HG03196 (cell line): ENCODE measurements around the gene MAP3K6.
A peak's percentile ranks its signal among the peaks of the same experiment; 100 is the strongest.

Experiments used
- ATAC-seq: cut with Tn5 transposase; IDR thresholded peaks from one replicate; pipeline ENCODE4 v1.9.1; 2021; ENCODE audit not compliant: unreplicated experiment

MAP3K6 gene

DNA sequence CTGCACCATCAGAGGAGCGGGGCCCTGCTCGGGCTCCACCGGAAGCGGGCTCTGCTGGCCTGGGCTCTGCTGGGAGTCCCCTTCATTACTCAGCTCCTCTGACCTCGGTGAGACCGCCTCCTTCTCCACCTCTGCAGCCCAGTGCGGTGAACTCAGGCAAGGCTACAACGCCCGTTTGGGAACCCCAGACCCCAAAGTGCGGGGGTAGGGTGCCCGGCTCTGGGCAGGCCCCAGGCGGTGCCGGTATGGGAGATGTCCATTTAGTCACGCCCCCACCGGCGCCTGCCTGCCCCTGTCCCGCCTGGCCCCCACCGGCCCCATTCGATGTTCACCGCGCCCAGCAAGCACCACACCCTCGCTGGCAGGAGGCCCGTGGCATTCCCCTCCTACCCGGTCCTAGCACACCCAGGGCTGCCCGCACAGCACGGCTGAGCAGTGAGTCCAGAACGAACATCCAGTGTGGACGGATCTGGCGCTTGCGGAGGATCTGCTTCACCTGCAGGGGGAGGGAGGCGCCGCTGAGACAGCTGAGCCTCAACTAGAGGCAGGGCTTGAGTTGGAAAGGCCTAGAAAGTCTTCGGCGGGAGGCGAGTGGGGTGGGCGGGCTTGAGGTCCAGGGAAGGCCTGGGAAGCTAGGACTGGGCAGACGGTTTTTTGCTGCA, 10.0 kb downstream of the MAP3K6 start:
- ATAC-seq = no peak

DNA sequence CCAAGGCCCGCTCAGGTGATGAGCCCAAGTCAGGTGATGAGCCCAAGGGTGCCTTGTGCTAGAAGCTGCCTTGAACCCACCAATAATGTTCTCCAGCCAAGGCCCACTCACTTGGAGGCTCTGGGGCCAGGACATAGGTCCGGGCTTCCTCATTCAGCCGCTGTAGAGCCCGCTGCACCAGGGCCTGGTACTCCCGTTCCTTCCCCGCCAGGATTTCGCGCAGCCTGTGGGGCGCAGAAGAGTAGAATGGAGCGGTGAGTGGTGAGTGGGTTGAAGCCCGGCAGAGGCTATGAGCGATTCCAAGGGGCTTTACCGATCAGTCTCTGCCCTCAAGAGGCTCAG, 10.5 kb downstream of the MAP3K6 start:
- ATAC-seq = no peak

DNA sequence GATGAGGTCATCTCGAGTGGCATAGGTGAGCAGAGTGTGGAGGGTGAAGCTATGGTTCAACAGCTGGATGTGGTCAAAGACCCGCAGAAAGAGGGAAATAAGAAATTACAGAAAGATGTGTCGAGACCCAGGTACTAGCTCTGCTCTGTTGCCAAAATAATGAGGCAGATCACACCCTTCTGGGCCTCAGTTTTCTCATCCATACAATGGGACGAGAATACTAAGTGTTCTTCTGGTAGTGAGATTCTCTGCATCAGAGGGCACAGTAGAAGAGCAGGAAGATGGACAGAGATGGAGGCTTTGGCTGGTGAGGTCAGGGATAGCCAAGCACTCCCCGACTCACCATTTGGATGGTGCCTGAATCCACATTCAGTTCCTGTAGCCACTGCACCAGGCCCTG, 11.1 kb downstream of the MAP3K6 start:
- no peak for ATAC-seq

DNA sequence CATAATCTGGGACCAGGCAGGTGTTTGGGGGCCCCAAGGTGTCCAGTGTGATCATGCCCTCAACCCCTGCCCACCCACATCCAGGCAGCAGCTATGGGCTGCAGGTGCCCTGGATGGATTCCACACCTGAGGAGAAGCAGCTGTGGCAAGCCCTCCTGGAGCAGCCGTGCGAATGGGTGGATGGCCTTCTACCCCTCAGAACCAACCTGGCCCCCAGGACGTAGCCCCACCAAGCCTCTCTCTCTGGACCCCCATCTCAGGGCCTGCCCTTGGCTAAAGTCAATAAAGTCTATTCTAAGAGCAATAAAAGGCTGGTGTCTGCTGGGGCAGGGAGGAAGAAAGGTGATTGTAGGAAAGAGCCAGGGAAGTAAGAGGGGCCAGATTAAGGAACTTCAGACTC, 13.1 kb downstream of the MAP3K6 start:
- ATAC-seq = no peak

DNA sequence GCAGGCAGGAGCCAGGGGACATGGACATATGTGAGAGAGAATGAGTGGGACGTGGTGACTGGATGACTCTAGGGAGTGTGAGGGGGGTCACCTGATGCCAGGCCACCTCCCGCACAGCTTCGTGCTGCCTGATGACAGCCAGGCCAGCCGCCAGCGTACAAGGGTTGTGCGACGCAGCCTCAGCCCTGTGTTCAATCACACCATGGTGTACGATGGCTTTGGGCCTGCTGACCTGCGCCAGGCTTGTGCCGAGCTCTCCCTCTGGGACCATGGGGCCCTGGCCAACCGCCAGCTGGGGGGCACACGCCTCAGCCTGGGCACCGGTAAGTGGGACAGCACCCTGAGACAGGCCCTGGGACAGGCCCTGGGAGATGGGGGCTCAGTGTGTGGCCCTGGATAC, 13.6 kb downstream of the MAP3K6 start:
- no peak for ATAC-seq

DNA sequence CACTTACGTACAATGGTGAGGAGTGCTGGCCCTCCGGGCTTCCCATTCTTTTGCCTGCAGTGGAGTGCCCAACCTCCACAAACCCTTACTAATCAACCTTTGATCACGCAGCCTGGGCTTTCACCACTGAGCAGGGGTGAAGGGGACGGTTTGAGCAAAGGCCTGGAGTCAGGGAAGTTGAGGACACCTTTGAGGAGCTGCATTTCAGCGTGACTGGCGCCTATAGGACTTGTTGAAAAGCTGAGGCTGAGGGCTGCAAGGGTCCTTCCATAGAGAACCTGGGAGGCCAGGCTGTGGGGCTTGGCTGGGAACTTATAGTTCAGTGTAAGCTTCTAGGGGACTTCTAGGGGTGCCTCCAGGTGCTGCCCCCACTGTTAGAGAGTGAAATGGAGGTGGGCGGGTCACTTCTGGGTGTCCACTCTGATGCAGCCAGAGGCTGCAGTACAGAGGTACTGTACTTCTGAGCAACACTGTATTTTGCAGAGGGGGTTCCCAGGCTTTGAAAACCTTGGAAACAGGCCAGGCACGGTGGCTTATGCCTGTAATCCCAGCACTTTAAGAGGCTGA, 15.1 kb downstream of the MAP3K6 start:
- ATAC-seq = no peak

DNA sequence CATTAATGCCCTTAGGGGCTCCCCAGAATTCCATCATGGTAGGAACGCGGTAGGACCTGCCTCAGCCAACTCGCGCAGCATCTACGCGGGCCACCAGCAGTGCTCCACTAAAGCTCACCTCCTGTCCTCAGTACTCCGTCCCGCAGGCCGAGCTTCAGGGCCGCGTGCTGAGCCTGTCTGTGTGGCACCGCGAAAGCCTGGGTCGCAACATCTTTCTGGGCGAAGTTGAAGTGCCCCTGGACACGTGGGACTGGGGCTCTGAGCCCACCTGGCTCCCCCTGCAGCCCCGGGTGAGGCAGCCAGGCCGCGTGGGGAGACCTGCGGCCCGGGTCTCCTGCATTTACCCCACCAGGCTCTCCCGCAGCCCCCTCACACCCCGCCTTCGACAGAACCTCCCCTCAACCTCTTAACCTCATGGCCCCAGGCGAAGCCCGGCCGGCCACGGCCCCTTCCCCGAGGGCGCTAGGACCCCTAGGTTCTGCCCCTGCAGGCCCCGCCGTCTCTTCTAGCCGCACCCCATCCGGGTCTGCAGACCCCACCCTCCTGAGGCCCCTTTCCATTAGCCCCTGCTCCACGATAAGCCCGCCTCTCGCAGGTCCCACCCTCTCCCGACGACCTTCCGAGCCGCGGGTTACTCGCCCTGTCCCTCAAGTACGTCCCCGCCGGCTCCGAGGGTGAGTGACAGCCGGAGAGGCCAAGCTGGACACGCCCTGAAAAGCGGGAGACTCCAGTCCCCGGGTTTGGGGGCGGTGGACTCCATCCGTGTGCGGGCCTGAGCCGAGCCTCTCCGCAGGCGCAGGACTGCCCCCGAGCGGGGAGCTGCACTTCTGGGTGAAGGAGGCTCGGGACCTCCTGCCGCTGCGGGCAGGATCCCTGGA, 15.9 kb downstream of the MAP3K6 start:
- no peak for ATAC-seq

DNA sequence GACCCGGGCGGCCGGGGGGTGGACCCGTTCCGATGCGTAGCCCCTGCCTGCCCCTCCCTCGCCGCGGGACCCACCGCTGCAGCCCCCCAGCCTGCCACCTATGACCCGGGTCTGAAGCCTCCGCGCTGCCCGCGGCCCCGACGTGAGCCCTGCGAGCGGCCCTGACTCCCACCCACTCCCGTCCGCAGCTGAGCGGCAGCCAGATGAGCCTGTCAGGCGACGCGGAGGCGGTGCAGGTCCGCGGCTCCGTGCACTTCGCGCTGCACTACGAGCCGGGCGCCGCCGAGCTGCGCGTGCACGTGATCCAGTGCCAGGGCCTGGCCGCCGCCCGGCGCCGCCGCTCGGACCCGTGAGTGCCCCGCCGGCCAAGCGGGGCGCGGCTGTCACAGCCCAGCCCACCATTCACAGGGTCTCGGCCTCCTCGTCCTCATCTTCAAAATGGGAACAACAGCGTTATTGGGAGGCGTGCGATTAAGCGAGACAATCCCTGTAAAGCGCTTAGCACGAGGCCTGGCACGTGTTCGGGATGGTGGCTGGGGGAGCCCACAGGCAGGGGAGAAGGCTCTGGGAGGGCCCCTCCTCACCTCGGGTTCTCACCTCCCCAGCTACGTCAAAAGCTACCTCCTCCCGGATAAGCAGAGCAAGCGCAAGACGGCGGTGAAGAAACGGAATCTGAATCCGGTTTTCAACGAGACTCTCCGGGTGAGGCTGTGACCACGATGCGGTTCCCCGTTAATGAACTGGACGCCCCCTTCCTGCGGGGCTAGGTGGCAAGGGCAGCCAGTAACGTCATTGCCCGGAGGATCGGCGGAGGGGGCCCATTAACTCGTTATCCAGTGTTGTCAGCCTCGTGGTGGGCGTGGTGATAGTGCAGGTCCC, 16.7 kb downstream of the MAP3K6 start:
- no peak for ATAC-seq

DNA sequence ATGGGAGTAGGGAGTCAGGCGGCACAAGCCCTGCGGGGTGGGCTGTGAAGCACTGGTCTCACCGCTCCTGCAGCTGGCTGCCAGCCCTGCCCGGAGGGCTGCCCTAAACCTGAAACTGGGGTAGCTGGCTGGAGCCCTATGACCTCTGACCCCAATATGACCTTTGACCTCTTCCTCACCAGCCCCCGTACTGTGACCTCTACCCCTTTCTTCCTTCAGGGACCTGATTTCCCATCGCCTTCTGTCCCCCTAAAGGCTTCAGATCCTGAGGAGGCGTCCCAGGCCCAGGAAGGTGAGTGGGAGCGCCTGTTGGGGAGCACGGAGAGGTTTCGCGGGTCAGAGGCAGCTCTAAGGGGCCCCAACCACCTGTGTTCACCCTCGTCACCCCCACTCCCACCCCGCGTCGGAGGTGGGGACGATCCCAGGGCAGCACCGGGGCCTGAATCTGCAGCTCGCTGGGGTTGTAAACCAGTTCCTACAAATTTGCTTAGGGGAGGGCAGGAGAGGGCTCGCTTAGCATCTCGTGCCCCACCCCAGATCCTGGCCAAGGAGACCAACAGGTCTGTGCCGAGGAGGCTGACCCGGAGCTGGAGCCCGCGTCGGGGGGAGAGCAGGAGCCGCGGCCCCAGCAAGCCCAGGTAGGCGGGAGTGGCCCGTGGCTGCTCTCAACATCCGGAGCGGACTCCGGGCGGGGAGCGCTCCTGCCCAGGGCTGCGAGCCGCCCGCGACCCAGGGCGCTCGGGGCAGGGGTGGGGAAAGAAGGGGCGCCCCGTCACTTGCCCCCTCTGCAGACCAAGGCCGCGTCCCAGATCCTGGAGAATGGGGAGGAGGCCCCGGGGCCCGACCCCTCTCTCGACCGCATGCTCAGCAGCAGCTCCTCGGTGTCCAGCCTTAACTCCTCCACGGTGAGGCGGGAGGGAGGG, 17.6 kb downstream of the MAP3K6 start:
- ATAC-seq = no peak

DNA sequence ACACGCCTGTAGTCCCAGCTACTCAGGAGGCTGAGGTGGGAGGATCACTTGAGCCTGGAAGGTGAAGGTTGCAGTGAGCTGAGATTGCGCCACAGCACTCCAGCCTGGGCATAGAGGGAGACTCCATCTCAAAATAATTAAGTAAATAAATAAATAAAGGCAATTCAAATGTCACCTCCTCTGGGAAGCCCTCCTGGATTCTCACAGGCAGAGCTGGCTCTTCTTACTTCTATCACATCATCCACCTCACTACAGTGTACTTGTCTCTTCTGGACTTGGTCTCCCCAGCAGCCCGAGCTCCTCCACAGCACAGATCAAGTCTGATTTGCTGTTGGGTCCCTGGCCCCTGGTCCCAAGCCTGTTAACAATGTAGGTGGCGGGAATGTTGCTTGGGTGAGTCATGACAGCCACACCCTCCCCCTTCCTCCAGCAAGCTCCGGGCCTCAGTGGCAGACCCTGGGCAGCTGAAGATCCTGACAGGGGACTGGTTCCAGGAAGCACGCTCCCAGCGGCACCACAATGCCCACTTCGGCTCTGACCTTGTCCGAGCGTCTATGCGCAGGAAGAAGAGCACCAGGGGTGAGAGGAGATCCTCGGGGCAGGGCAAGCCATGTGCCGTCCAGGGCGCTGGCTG, 19.7 kb downstream of the MAP3K6 start:
- ATAC-seq = no peak

DNA sequence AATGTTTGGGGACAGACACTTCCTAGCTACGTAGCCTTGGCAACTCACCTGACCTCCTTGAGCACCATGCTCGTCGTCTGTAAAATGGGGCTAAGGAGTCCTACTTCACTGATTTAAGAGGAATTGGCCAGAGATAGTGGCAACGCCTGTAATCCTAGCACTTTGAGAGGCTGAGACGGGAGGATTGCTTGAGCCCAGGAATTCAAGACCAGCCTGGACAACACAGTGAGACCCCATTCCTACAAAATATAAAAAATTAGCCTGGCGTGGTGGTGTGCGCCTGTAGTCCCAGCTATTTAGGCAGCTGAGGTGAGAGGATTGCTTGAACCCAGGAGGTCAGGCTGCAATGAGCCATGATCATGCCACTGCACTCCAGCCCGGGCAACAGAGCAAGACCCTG, 20.4 kb downstream of the MAP3K6 start:
- no peak for ATAC-seq

DNA sequence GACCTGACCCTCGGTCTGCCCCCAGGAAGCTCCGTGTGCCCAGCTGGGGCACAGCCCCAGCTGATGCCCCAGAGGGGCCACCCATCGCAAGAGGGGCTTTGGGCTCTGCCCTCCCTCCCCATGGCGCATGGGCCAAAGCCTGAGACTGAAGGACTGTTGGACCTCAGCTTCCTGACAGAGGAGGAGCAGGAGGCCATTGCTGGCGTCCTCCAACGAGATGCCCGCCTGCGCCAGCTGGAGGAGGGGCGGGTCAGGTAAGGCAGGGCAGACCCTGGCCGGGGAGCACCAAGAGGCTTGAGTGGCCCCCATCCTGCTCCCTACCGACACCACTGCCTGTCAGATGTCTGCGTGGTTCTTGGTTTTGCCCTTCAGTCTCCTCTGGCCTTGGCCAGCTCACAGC, 21.5 kb downstream of the MAP3K6 start:
- ATAC-seq = no peak

DNA sequence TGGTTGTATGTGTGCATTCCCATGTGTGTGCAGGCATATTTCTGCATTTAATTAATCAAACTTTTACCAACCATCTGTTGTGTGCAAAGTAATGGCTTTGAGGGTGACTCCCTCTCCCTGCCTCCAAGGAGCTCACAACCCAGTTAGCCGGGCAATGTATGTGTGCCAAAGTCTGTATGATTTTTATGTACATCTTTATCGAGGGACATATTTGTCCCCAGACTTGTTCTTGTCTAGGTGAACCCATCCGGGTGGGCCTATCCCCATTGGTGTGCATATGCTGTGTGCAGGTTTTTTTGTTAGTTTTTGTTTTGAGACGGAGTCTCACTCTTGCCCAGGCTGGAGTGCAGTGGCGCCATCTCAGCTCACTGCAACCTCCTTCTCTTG, 23.1 kb downstream of the MAP3K6 start:
- no peak for ATAC-seq

DNA sequence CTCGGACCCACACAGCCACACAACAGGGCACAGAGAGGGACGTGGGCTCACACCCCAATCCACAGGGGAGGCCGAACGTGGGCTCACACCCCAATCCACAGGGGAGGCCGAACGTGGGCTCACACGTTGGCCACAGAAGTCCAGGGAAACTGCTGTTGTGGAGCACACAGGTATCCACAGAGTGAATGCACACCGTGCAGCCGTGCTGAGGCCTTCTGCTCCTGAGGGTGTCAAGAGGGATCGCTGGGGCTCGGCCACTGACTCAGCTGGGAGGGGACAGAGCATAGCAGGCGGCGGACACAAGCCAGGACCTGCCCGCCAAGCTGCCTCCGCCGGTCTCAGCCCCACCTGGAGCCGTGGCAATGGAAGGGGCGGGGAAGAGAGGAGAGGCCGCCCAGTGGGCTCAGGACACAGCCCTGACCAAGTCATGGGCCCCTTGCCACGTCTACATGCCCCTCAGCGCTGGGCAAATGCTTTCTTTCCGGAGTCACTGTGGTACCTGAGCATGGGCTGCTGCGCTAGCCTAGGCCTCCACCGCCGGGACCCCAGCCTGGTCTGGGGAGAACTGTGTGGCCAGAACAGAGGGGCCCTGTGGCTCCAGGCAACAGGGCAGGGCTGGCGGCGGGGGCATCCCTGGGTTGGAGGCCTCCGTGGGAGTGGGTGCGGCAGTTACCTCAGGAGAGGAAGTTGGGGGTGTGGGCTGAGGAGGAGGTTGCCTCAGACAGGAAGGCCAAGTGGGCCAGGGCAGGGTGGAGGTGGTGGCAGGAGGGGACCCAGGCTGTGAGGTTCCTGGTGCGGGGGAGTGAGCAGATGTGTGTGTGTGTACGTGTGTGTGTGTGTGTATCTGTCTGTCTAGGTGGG, 23.8 kb downstream of the MAP3K6 start:
- ATAC-seq = peak; percentile 34

DNA sequence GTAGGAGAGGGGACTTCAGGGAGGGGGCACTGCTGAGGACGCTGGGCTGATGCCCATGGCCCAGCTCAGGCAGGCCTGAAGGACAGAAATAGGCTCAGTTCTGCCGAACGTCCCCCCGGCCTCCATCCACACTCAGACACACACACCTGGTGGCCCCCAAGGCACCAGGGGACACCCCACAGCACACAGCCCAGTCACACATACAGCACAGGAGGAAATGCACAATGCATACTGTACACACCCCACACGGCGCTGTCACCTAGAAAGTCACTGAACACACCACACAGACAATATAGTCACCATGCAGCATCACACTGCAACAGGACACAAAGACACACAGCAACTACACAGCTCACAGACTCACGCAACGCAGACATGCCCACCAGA, 24.4 kb downstream of the MAP3K6 start:
- ATAC-seq = no peak

DNA sequence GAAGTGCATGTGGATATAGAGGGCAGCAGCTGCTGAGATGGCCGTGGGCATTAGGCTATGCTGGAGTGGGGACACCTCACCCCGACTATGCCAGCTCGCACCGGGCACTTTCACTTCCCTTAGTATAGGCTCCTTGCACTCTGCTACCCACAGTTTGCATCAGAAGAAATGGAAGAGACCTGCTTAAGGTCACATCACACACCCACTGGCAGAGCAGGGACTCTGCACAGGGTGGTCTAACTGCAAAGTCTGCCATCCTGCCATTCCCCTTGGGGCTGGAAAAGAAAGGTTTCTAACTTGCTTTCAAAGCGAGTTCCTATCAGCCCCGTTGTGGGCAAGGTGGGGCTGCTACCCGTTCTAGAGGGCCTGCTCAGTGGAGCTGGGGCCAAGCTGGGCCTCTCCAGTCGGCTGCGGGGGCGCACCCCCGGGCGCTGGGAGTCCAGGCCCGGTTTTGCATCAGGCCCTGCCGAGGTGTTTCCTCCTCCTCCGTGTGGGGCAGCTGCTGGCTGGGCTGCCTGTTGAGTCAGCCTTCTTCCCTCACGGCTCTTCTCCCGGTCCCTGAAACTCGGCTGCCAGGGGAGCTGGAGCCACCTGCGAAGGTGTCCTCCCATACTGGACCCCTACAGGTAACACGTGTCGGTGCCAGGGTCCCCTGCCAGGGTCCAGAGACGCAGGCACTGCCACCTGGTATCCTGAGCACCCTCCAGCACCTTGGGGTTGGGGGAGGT, 25.1 kb downstream of the MAP3K6 start, which contains the start of gene SYTL1:
TSS of gene SYTL1 (plus strand) at position 498 of the 728 bp plus-strand sequence. CDS start 3,313 bp downstream, outside the sequence.
- ATAC-seq = peak; percentile 54

DNA sequence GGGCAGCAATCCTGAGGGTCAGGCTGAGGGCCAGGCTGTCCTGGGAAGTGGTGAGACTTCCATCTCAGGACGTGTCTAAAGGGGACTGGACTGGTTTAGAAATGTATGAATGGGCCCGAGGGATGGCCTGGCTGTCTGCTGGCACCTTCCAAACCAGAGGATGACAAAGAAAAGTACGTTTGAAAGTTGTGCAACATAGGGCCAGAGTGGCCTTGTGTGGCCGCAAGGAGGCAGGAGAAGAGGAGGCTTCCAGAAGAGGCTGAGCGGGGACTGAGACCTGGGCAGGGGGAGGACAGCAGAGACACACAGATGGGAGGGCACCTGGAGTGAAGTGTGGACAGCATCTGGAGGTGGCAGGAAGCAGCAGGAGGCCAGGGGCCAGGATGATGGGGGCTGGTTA, 27.5 kb downstream of the MAP3K6 start:
- no peak for ATAC-seq

DNA sequence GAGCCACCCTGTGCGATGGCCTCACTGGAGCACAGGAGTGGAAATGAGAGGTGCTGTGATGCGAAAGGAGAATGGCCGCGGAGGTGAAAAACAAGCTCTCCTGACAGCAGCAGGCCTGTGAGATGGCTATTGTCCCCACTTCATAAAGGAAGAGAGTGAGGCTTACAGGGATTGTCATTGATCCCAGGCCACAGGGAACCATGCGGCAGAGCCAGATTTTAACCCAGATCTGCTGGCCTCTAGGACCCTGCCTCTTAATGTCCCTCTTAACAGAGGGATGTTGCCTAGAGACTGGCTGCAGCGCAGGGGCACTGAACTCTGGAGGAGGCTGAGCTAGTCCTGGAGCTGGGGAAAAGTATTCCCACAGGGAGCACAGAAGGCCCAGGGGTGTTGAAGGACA, 28.0 kb downstream of the MAP3K6 start:
- ATAC-seq = no peak
